ENCODE results near the gene PINK1.

PINK1 gene

GRCh38 chr1:20697563-20697962 lies 64.3 kb downstream of the PINK1 start:
- H4K20me1 ChIP-seq (ENCODE audit: insufficient read depth) = no peaks in the 10 kb centered on the region
- no peaks in the 10 kb centered on the region for H3K4me1 ChIP-seq (ENCODE audit: low read depth, poor library complexity, severe bottlenecking)
- no peak overlapping the region for H3K9ac ChIP-seq
- H3K4me2 ChIP-seq = no peak overlapping the region
- H3K36me3 ChIP-seq (ENCODE audit: insufficient read depth) = no peaks in the 10 kb centered on the region
- no peak for TF ChIP-seq CTCF (conservative IDR thresholded peaks at IDR 0.05; ENCODE audit: low read depth, low read length)
- H2AFZ ChIP-seq (ENCODE audit: low read depth) = no peak overlapping the region; the same call in 1 of the 2 replicates
- peaks cover 8% of the 10 kb centered on the region; the same call in 1 of the 2 replicates for H3K27me3 ChIP-seq (ENCODE audit: insufficient read depth, low read depth)
- H3K27ac ChIP-seq = no peak overlapping the region
- no peaks in the 10 kb centered on the region for H3K79me2 ChIP-seq (ENCODE audit: insufficient read depth, low read depth)
- no peak overlapping the region for H3K4me3 ChIP-seq (IDR thresholded peaks at IDR 0.05; ENCODE audit: insufficient read depth, low read depth, low read length)

GRCh38 chr1:20698195-20698910 lies 65.1 kb downstream of the PINK1 start:
- Histone ChIP-seq H3K4me2 (no peak overlapping the region), H3K36me3 (ENCODE audit: insufficient read depth) (no peaks in the 10 kb centered on the region), H2AFZ (ENCODE audit: low read depth) (no peak overlapping the region), H3K4me3 (IDR thresholded peaks at IDR 0.05; ENCODE audit: insufficient read depth, low read depth, low read length) (no peak overlapping the region), H3K79me2 (ENCODE audit: insufficient read depth, low read depth) (no peaks in the 10 kb centered on the region), H3K27ac (no peak overlapping the region), H3K27me3 (ENCODE audit: insufficient read depth, low read depth) (peaks cover 5% of the 10 kb centered on the region; the same call in 1 of the 2 replicates), H3K9ac (no peak overlapping the region), H3K4me1 (ENCODE audit: low read depth, poor library complexity, severe bottlenecking) (no peaks in the 10 kb centered on the region), H4K20me1 (ENCODE audit: insufficient read depth) (no peaks in the 10 kb centered on the region)
- TF ChIP-seq CTCF (conservative IDR thresholded peaks at IDR 0.05; ENCODE audit: low read depth, low read length) = no peak

GRCh38 chr1:20699558-20699957 lies 66.3 kb downstream of the PINK1 start:
- no peak for TF ChIP-seq CTCF (conservative IDR thresholded peaks at IDR 0.05; ENCODE audit: low read depth, low read length)
- Histone ChIP-seq H4K20me1 (ENCODE audit: insufficient read depth) (no peaks in the 10 kb centered on the region), H3K4me2 (no peak overlapping the region), H3K4me1 (ENCODE audit: low read depth, poor library complexity, severe bottlenecking) (no peaks in the 10 kb centered on the region), H3K4me3 (IDR thresholded peaks at IDR 0.05; ENCODE audit: insufficient read depth, low read depth, low read length) (no peak overlapping the region), H2AFZ (ENCODE audit: low read depth) (no peak overlapping the region), H3K27me3 (ENCODE audit: insufficient read depth, low read depth) (peaks cover 5% of the 10 kb centered on the region; the same call in 1 of the 2 replicates), H3K9ac (no peak overlapping the region), H3K27ac (no peak overlapping the region), H3K79me2 (ENCODE audit: insufficient read depth, low read depth) (no peaks in the 10 kb centered on the region), H3K36me3 (ENCODE audit: insufficient read depth) (no peaks in the 10 kb centered on the region)

GRCh38 chr1:20700636-20701215 lies 67.5 kb downstream of the PINK1 start:
- TF ChIP-seq CTCF (conservative IDR thresholded peaks at IDR 0.05; ENCODE audit: low read depth, low read length) = no peak
- no peaks in the 10 kb centered on the region for H3K4me1 ChIP-seq (ENCODE audit: low read depth, poor library complexity, severe bottlenecking)
- H3K27me3 ChIP-seq (ENCODE audit: insufficient read depth, low read depth) = peaks cover 7% of the 10 kb centered on the region; the same call in 1 of the 2 replicates
- no peaks in the 10 kb centered on the region for H3K79me2 ChIP-seq (ENCODE audit: insufficient read depth, low read depth)
- H3K36me3 ChIP-seq (ENCODE audit: insufficient read depth) = no peaks in the 10 kb centered on the region
- H2AFZ ChIP-seq (ENCODE audit: low read depth) = no peak overlapping the region
- H3K9ac ChIP-seq = no peak overlapping the region
- H3K4me2 ChIP-seq = no peak overlapping the region
- H3K4me3 ChIP-seq (IDR thresholded peaks at IDR 0.05; ENCODE audit: insufficient read depth, low read depth, low read length) = no peak overlapping the region
- H4K20me1 ChIP-seq (ENCODE audit: insufficient read depth) = no peaks in the 10 kb centered on the region
- no peak overlapping the region for H3K27ac ChIP-seq

Measured in KMS-11 (cell line).